Mesenchymal stem cell (in vitro differentiated cells and primary cell): ENCODE data around the gene ZDHHC6.
"Not testable (repeated sequence)": the region's sequence is repeated elsewhere in the genome, so short reads cannot be mapped to it uniquely, and the experiment has no call there.

Experiments used
- DNase-seq: peaks from one replicate; pipeline ENCODE4 v3.0.0-alpha.2; 2013
- H2AFZ ChIP-seq: one replicate; pipeline ENCODE4 v1.6.1; 2013; ENCODE audit warnings: low read depth, mild to moderate bottlenecking, control low read depth, inconsistent platforms, low read length, moderate library complexity
- H2AK5ac ChIP-seq: 2 replicates; pipeline ENCODE4 v1.6.1; 2013; ENCODE audit warnings: low read length, moderate library complexity, mild to moderate bottlenecking, inconsistent platforms; ENCODE audit not compliant: severe bottlenecking
- H2BK120ac ChIP-seq: one replicate; pipeline ENCODE4 v1.6.1; 2013; ENCODE audit warnings: low read depth, mild to moderate bottlenecking, inconsistent platforms, low read length, moderate library complexity
- H2BK12ac ChIP-seq, 2 experiments: one replicate each; pipeline ENCODE4 v1.6.1; 2013; ENCODE audit warnings: inconsistent platforms in 2 of 2, low read length in 2 of 2, mild to moderate bottlenecking in 2 of 2, moderate library complexity in 2 of 2, control low read depth in 1 of 2
- H2BK15ac ChIP-seq: one replicate; pipeline ENCODE4 v1.6.1; 2013; ENCODE audit warnings: mild to moderate bottlenecking, low read depth, inconsistent platforms; ENCODE audit not compliant: poor library complexity, severe bottlenecking
- H2BK5ac ChIP-seq: 2 replicates; pipeline ENCODE4 v1.6.1; 2013; ENCODE audit warnings: low read depth, mild to moderate bottlenecking, low read length, control low read depth, inconsistent platforms; ENCODE audit not compliant: poor library complexity, severe bottlenecking
- H3K14ac ChIP-seq, 2 experiments: one replicate each; pipeline ENCODE4 v1.6.1; 2013; ENCODE audit warnings: inconsistent platforms in 2 of 2, low read length in 2 of 2, control low read depth in 1 of 2, mild to moderate bottlenecking in 1 of 2, moderate library complexity in 1 of 2
- H3K18ac ChIP-seq, 2 experiments: one replicate each; pipeline ENCODE4 v1.6.1; 2013; ENCODE audit warnings: inconsistent platforms in 2 of 2, low read length in 2 of 2, control low read depth in 1 of 2, low read depth in 1 of 2, mild to moderate bottlenecking in 1 of 2
- H3K23ac ChIP-seq, 2 experiments: one replicate each; pipeline ENCODE4 v1.6.1; 2013; ENCODE audit warnings: inconsistent platforms in 2 of 2, low read length in 2 of 2, mild to moderate bottlenecking in 2 of 2, moderate library complexity in 2 of 2, control low read depth in 1 of 2
- H3K27ac ChIP-seq: 2 replicates; pipeline ENCODE4 v1.5.1; 2013; ENCODE audit warnings: mild to moderate bottlenecking, moderate library complexity, low read length, control low read depth, inconsistent platforms; ENCODE audit not compliant: poor library complexity, severe bottlenecking
- H3K27me3 ChIP-seq, 2 experiments: 2 replicates each; pipeline versions ENCODE4 v1.6.1 to v1.7.0; 2013; ENCODE audit warnings: low read length in 2 of 2, mild to moderate bottlenecking in 2 of 2, moderate library complexity in 2 of 2, control low read depth in 1 of 2, inconsistent platforms in 1 of 2; ENCODE audit not compliant: control insufficient read depth in 1 of 2, insufficient read depth in 1 of 2
- H3K36me3 ChIP-seq, 2 experiments: 2 replicates each; pipeline versions ENCODE4 v1.6.1 to v1.7.0; 2013; ENCODE audit warnings: low read length in 2 of 2, control low read depth in 1 of 2, inconsistent platforms in 1 of 2, low read depth in 1 of 2, mild to moderate bottlenecking in 1 of 2; ENCODE audit not compliant: insufficient read depth in 2 of 2, control insufficient read depth in 1 of 2
- H3K4ac ChIP-seq, 2 experiments: one replicate each; pipeline ENCODE4 v1.6.1; 2013; ENCODE audit warnings: inconsistent platforms in 2 of 2, low read length in 2 of 2, mild to moderate bottlenecking in 2 of 2, moderate library complexity in 2 of 2, control low read depth in 1 of 2, low read depth in 1 of 2
- H3K4me1 ChIP-seq: 2 replicates; pipeline ENCODE4 v1.6.1; 2013; ENCODE audit warnings: low read depth, low read length, control low read depth; ENCODE audit not compliant: control insufficient read depth, insufficient read depth
- H3K4me2 ChIP-seq: 2 replicates; pipeline ENCODE4 v1.6.1; 2013; ENCODE audit warnings: low read length, mild to moderate bottlenecking, inconsistent platforms; ENCODE audit not compliant: poor library complexity, severe bottlenecking
- H3K4me3 ChIP-seq, 2 experiments: 2 replicates each; pipeline versions ENCODE4 v1.5.1 to v1.7.0; 2013; ENCODE audit warnings: low read length in 2 of 2, mild to moderate bottlenecking in 2 of 2, control low read depth in 1 of 2, low read depth in 1 of 2; ENCODE audit not compliant: insufficient read depth in 1 of 2
- H3K79me1 ChIP-seq: replicated peaks from 2 replicates; pipeline ENCODE4 v1.6.1; 2013; ENCODE audit warnings: mild to moderate bottlenecking, control low read depth, low read length, inconsistent platforms; ENCODE audit not compliant: poor library complexity, severe bottlenecking
- H3K9ac ChIP-seq: 2 replicates; pipeline ENCODE4 v1.7.0; 2013; ENCODE audit warnings: mild to moderate bottlenecking, low read length, moderate library complexity
- H3K9me3 ChIP-seq: 2 replicates; pipeline ENCODE4 v1.7.0; 2013; ENCODE audit warnings: mild to moderate bottlenecking, low read length; ENCODE audit not compliant: control insufficient read depth
- H4K8ac ChIP-seq: one replicate; pipeline ENCODE4 v1.6.1; 2013; ENCODE audit warnings: inconsistent platforms, mild to moderate bottlenecking, low read length, moderate library complexity
- H4K91ac ChIP-seq: one replicate; pipeline ENCODE4 v1.6.1; 2013; ENCODE audit warnings: mild to moderate bottlenecking, low read length, inconsistent platforms
- WGBS: methylation state at CpG from one replicate; pipeline ENCODE4 v1.1.7; 2013; ENCODE audit warnings: mixed read lengths; 5-methylcytosine and 5-hydroxymethylcytosine counted together

Gene ZDHHC6

GRCh38 chr10:112409299-112409698 lies 37.4 kb downstream of the ZDHHC6 start:
- DNase-seq, result no peak
- Histone ChIP-seq H2AK5ac (no peak overlapping the region), H3K4me3 (no peak overlapping the region), H3K36me3 (no peaks in the 10 kb centered on the region), H3K27me3 (peaks cover 0 to 5% of the 10 kb centered on the region in 2 experiments), H3K27ac (no peak overlapping the region), H3K4ac (no peak overlapping the region), H3K4me2 (no peak overlapping the region), H4K91ac (no peak overlapping the region), H3K18ac (no peak overlapping the region), H4K8ac (no peak overlapping the region), H3K14ac (no peak overlapping the region), H3K9ac (no peak overlapping the region), H2AFZ (no peak overlapping the region), H2BK12ac (no peak overlapping the region), H3K9me3 (no peaks in the 10 kb centered on the region), H2BK5ac (no peak overlapping the region), H3K79me1 (no peaks in the 10 kb centered on the region), H3K4me1 (no peaks in the 10 kb centered on the region), H2BK15ac (no peak overlapping the region), H3K23ac (no peak overlapping the region), H2BK120ac (no peak overlapping the region)
- WGBS, result 74% methylated on average over 2 of the region's 2 CpGs

- 100% methylated on average over 1 of the region's 1 CpG for WGBS
- no peak overlapping the region for H2AK5ac ChIP-seq
These were observed 39.0 kb downstream of the ZDHHC6 start for GRCh38 chr10:112407696-112408095.

GRCh38 chr10:112406806-112407205 lies 39.9 kb downstream of the ZDHHC6 start:
- H2AFZ ChIP-seq, H4K8ac ChIP-seq, H4K91ac ChIP-seq, H3K36me3 ChIP-seq, H3K27me3 ChIP-seq, H2AK5ac ChIP-seq, H3K27ac ChIP-seq, DNase-seq, H3K9ac ChIP-seq, H3K23ac ChIP-seq, H3K14ac ChIP-seq, H3K4me2 ChIP-seq, H3K4me1 ChIP-seq, H2BK120ac ChIP-seq, H3K9me3 ChIP-seq, H2BK15ac ChIP-seq, H2BK5ac ChIP-seq, H3K4me3 ChIP-seq, H2BK12ac ChIP-seq, H3K79me1 ChIP-seq, H3K18ac ChIP-seq, H3K4ac ChIP-seq: not testable (repeated sequence)
- 88% methylated on average over 2 of the region's 2 CpGs for WGBS

More at GRCh38 chr10:112407696-112408095, 39.0 kb downstream of the ZDHHC6 start:
- no peak overlapping the region for H3K18ac ChIP-seq
- no peaks in the 10 kb centered on the region for H3K4me1 ChIP-seq
- H3K4me3 ChIP-seq, result no peak overlapping the region
- no peak overlapping the region for H3K23ac ChIP-seq
- H3K27ac ChIP-seq, result no peak overlapping the region
- DNase-seq, result no peak
- H3K9ac ChIP-seq, result no peak overlapping the region
- H2BK12ac ChIP-seq, result no peak overlapping the region
- H4K91ac ChIP-seq, result no peak overlapping the region
- H2AFZ ChIP-seq, result no peak overlapping the region
- no peak overlapping the region for H3K4me2 ChIP-seq
- H2BK120ac ChIP-seq, result no peak overlapping the region
- peaks cover 0 to 5% of the 10 kb centered on the region in 2 experiments for H3K27me3 ChIP-seq
- H3K79me1 ChIP-seq, result no peaks in the 10 kb centered on the region
- H3K14ac ChIP-seq, result no peak overlapping the region
- no peaks in the 10 kb centered on the region for H3K36me3 ChIP-seq
- H2BK5ac ChIP-seq, result no peak overlapping the region
- H4K8ac ChIP-seq, result no peak overlapping the region
- no peak overlapping the region for H2BK15ac ChIP-seq
- H3K4ac ChIP-seq, result no peak overlapping the region
- no peaks in the 10 kb centered on the region for H3K9me3 ChIP-seq

- Histone ChIP-seq H3K27me3 (no peaks in the 10 kb centered on the region), H3K36me3 (no peaks in the 10 kb centered on the region), H2AK5ac (no peak overlapping the region), H2AFZ (no peak overlapping the region), H3K4ac (no peak overlapping the region), H3K18ac (no peak overlapping the region), H2BK12ac (no peak overlapping the region), H4K91ac (no peak overlapping the region), H3K4me2 (no peak overlapping the region), H2BK15ac (no peak overlapping the region), H2BK120ac (no peak overlapping the region), H3K9ac (no peak overlapping the region), H3K4me1 (no peaks in the 10 kb centered on the region), H3K4me3 (no peak overlapping the region), H3K14ac (no peak overlapping the region), H3K9me3 (no peaks in the 10 kb centered on the region), H3K27ac (peak overlapping the region; percentile 6), H2BK5ac (no peak overlapping the region), H4K8ac (no peak overlapping the region), H3K23ac (no peak overlapping the region), H3K79me1 (no peaks in the 10 kb centered on the region)
- WGBS, result no CpG with 5 or more reads among the region's 3 CpGs
- no peak for DNase-seq
These were observed 42.1 kb downstream of the ZDHHC6 start for GRCh38 chr10:112404617-112405016.
